HEK293 (cell line): ENCODE measurements around the gene ECSIT.

Source experiments
- BCL11B ChIP-seq: fragments of 450-650 bp; formaldehyde crosslinking; IDR thresholded peaks from 2 replicates; pipeline ENCODE4 v1.5.1; 2016; ENCODE audit warnings: low read depth, missing biosample characterization, missing genetic modification characterization
- KLF16 ChIP-seq: fragments of 450-650 bp; formaldehyde crosslinking; IDR thresholded peaks from 2 replicates; pipeline ENCODE4 v1.5.1; 2017; ENCODE audit warnings: missing biosample characterization, missing genetic modification characterization
- SALL2 ChIP-seq: fragments of 450-650 bp; formaldehyde crosslinking; IDR thresholded peaks from 2 replicates; pipeline ENCODE4 v1.5.0; 2017; ENCODE audit warnings: missing biosample characterization, mild to moderate bottlenecking, missing genetic modification characterization, borderline replicate concordance
- TCF7L2 ChIP-seq: IDR thresholded peaks from 2 replicates; pipeline ENCODE4 v1.6.1; 2011; ENCODE audit warnings: low read depth, mild to moderate bottlenecking, inconsistent platforms, low read length, moderate library complexity, borderline replicate concordance
- ZNF76 ChIP-seq: fragments of 450-650 bp; formaldehyde crosslinking; IDR thresholded peaks from 2 replicates; pipeline ENCODE4; 2016; ENCODE audit warnings: low read depth, missing biosample characterization, missing genetic modification characterization, borderline replicate concordance
- TF ChIP-seq, protein P1 (sequence below): fragments of 450-650 bp; formaldehyde crosslinking; IDR thresholded peaks from 2 replicates; pipeline ENCODE4 v1.5.1; 2016; ENCODE audit warnings: missing biosample characterization, missing genetic modification characterization

DNA sequence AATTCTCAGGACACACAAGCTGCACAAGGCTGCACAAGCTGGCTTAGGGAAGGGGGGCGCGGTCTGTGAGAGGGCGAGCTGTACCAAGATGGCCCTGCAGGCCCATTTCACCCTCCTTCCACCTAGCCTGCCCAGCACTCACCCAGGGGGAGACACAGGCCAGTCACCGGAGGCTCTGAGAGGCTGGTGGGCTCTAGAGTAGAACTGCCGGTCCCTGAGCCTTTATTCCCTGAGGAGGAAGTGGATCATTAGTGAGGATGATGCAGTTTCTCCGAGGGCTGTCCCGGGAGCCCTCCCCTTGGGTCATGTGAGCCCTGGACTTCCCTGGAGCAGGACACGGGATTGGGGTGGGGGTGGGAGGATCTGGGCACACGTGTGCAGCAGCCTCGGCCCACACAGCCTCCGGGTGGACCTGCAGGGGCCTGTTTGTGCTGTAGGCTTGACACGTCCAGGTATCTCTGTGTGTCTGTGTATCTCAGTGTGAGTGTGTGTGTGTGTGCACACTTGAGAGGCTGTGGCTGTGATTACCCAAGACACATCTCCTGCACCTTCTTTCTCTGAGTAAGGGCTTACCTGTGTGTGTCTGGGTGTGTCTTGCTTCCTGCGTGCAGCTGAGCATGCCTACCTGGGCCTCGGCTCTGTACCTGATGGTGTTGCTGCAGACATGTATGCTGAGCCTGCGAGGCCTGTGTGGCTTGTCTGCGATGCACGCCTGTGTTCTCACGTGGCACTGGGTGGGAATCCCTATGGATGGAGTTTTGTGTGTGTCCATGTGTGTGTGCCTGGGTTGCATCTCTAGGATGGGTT is 48.7 kb upstream of the ECSIT start, which contains the start of gene ACP5:
- TF ChIP-seq KLF16 (tag by site-specific recombination) (no peak), BCL11B (tag by site-specific recombination) (no peak), SALL2 (tag by site-specific recombination) (no peak), TCF7L2 (no peak), ZNF76 (tag by site-specific recombination) (no peak)
- TF ChIP-seq, protein P1, sequence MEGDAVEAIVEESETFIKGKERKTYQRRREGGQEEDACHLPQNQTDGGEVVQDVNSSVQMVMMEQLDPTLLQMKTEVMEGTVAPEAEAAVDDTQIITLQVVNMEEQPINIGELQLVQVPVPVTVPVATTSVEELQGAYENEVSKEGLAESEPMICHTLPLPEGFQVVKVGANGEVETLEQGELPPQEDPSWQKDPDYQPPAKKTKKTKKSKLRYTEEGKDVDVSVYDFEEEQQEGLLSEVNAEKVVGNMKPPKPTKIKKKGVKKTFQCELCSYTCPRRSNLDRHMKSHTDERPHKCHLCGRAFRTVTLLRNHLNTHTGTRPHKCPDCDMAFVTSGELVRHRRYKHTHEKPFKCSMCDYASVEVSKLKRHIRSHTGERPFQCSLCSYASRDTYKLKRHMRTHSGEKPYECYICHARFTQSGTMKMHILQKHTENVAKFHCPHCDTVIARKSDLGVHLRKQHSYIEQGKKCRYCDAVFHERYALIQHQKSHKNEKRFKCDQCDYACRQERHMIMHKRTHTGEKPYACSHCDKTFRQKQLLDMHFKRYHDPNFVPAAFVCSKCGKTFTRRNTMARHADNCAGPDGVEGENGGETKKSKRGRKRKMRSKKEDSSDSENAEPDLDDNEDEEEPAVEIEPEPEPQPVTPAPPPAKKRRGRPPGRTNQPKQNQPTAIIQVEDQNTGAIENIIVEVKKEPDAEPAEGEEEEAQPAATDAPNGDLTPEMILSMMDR (tag by site-specific recombination), result no peak
